HepG2 (cell line): ENCODE measurements around the gene MAP3K2. TPM values are rescaled to one million over a fixed set of nuclear protein-coding genes. Genes with fewer than 3 reads are reported as not detected.

ENCODE experiments used
- ARID3A ChIP-seq: IDR thresholded peaks from 2 replicates; pipeline ENCODE4 v1.6.1; 2012; ENCODE audit warnings: low read depth, low read length, improper control_type of control experiment
- ATF2 ChIP-seq: sonication (generic); formaldehyde crosslinking; IDR thresholded peaks from 2 replicates; pipeline ENCODE4 v1.4.0; 2020; ENCODE audit warnings: missing genetic modification reagents
- ATM ChIP-seq: fragments of 450-650 bp; IDR thresholded peaks from 2 replicates; pipeline ENCODE4 v1.7.1; 2017; ENCODE audit warnings: mild to moderate bottlenecking, borderline replicate concordance
- CCAR2 ChIP-seq: fragments of 200-400 bp; formaldehyde crosslinking; optimal IDR thresholded peaks from 2 replicates; pipeline ENCODE3; 2018; ENCODE audit warnings: low read depth, mild to moderate bottlenecking, low read length, moderate library complexity
- HOXA7 ChIP-seq: sonication (generic); formaldehyde crosslinking; IDR thresholded peaks from 2 replicates; pipeline ENCODE4 v1.8.1; 2022; ENCODE audit warnings: mild to moderate bottlenecking, missing genetic modification reagents, moderate library complexity
- ISX ChIP-seq: sonication (generic); formaldehyde crosslinking; conservative IDR thresholded peaks from 2 replicates; pipeline ENCODE4 v1.5.0; 2020; ENCODE audit warnings: missing genetic modification reagents
- JUN ChIP-seq: sonication (generic); formaldehyde crosslinking; IDR thresholded peaks from 2 replicates; pipeline ENCODE4 v1.4.0; 2020; ENCODE audit warnings: mild to moderate bottlenecking, missing genetic modification reagents
- JUND ChIP-seq: sonication (generic); formaldehyde crosslinking; IDR thresholded peaks from 2 replicates; pipeline ENCODE4 v1.8.0; 2022; ENCODE audit warnings: mild to moderate bottlenecking, missing genetic modification reagents
- KDM1A ChIP-seq: IDR thresholded peaks from 2 replicates; pipeline ENCODE4 v1.6.1; 2016; ENCODE audit warnings: missing compliant biosample characterization
- MEF2D ChIP-seq: sonication (generic); formaldehyde crosslinking; IDR thresholded peaks from 2 replicates; pipeline ENCODE4 v1.5.1; 2020; ENCODE audit warnings: mild to moderate bottlenecking, missing genetic modification reagents
- PHF21A ChIP-seq: sonication (generic); formaldehyde crosslinking; IDR thresholded peaks from 2 replicates; pipeline ENCODE4 v1.5.0; 2020; ENCODE audit warnings: mild to moderate bottlenecking, missing genetic modification reagents
- RCOR2 ChIP-seq: IDR thresholded peaks from 2 replicates; pipeline ENCODE4 v1.6.1; 2016; ENCODE audit warnings: missing biosample characterization, missing genetic modification reagents
- SOX5 ChIP-seq: IDR thresholded peaks from 2 replicates; pipeline ENCODE4 v1.6.1; 2016; ENCODE audit warnings: borderline replicate concordance
- ZNF101 ChIP-seq: sonication (generic); formaldehyde crosslinking; IDR thresholded peaks from 2 replicates; pipeline ENCODE4 v1.4.0; 2020; ENCODE audit warnings: mild to moderate bottlenecking, low read depth, missing genetic modification reagents, borderline replicate concordance
- ZNF274 ChIP-seq: sonication (generic); formaldehyde crosslinking; IDR thresholded peaks from 2 replicates; pipeline ENCODE4 v1.5.1; 2020; ENCODE audit warnings: mild to moderate bottlenecking, missing genetic modification reagents
- ZNF468 ChIP-seq: sonication (generic); formaldehyde crosslinking; IDR thresholded peaks from 2 replicates; pipeline ENCODE4 v1.8.0; 2022; ENCODE audit warnings: mild to moderate bottlenecking, moderate library complexity, missing genetic modification reagents
- ZNF546 ChIP-seq: sonication (generic); formaldehyde crosslinking; conservative IDR thresholded peaks from 2 replicates; pipeline ENCODE4 v1.8.1; 2023; ENCODE audit warnings: mild to moderate bottlenecking, missing genetic modification reagents
- ZNF713 ChIP-seq: sonication (generic); formaldehyde crosslinking; IDR thresholded peaks from 2 replicates; pipeline ENCODE4 v1.4.0; 2020; ENCODE audit warnings: mild to moderate bottlenecking, missing genetic modification reagents
- ZSCAN12 ChIP-seq: sonication (generic); formaldehyde crosslinking; IDR thresholded peaks from 2 replicates; pipeline ENCODE4 v1.9.0; 2021; ENCODE audit warnings: mild to moderate bottlenecking, missing genetic modification reagents
- polyA plus RNA-seq, 8 experiments: library from polyadenylated mRNA; depleted of rRNA in 3 of 8; stranded (reverse) in 7 of 8; unstranded in 1 of 8; fragments of >200 nt; fragmentation: Illumina TruSeq in 4 of 8; extraction: Trizol in 4 of 8; gene quantifications; 2 replicates each; pipeline versions ENCODE4 v1.2.1 to v1.2.3, GENCODE V29; 2011 to 2016; ENCODE audit warnings: low read depth in 4 of 8, missing spikeins in 1 of 8, mixed read lengths in 1 of 8; ENCODE audit not compliant: insufficient read depth in 1 of 8
- total RNA-seq, 5 experiments: library from RNA; depleted of rRNA; stranded (reverse); fragments of >200 nt; fragmentation: Illumina TruSeq; extraction: Trizol; gene quantifications; 2 replicates each; pipeline ENCODE4 v1.2.3, GENCODE V29; 2016; ENCODE audit warnings: low read depth in 1 of 5
- TF ChIP-seq, protein P1 (sequence below): sonication (generic); formaldehyde crosslinking; IDR thresholded peaks from 2 replicates; pipeline ENCODE4 v1.4.0; 2020; ENCODE audit warnings: missing genetic modification reagents
- TF ChIP-seq, protein P2 (sequence below): sonication (generic); formaldehyde crosslinking; conservative IDR thresholded peaks from 2 replicates; pipeline ENCODE4 v1.8.0; 2022; ENCODE audit warnings: low read depth, missing genetic modification reagents
- TF ChIP-seq, protein P3 (sequence below): sonication (generic); IDR thresholded peaks from 2 replicates; pipeline ENCODE4 v1.6.1; 2016; ENCODE audit warnings: low read depth, borderline replicate concordance

MAP3K2 gene
- total and polyA plus RNA-seq, 2 of the 13 experiments (the other 11 are each of a cell fraction or from before 2014, with no cell fraction given): 12.2 to 37.2 TPM

DNA sequence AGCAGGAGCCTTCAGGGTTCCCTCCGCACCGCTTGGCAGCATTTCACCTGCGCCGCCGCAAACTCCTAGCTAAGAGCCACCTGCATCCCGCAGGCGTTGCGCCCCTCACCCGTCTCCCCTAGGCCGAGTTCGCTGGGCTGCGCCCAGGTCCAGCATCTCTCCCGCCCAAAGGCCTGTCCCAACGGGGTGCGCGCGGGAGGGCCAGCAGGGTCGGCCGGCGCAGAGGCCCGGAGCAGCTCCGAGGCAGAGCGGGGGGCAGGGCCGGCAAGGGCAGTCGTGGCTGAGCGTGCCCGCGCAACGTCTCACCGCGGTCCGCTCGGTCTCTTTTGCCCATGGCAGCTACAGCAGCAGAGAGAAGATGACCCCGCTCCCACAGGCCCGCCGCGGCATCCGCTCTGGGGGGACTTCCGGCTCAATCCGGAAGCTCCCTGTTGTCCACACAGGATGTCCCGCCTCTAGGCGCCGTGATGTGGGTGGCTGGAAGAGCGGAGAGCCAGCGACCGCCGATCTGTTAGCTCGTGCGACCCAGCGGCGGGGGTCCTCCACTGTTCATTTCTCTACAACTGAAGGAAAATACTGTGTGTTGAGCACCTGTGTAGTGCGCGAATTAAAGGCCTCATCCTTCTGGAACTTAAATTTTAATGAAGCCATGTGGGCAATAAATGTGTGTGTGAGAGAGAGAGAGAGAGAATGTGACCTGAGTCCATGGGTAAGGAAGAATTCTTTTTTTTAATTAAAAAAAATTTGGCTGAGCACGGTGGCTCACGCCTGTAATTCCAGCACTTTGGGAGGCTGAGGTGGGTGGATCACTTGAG lies 93.8 kb downstream of the MAP3K2 start, which contains the start of gene ERCC3 (continued):
- TF ChIP-seq ATF2 (CRISPR knock-in tag) (peak; percentile 79), SOX5 (CRISPR knock-in tag) (peak; percentile 54; the same call in 1 of the 2 replicates), CCAR2 (no peak), HOXA7 (CRISPR knock-in tag) (no peak), MEF2D (CRISPR knock-in tag) (peak; percentile 73), JUN (CRISPR knock-in tag) (peak; percentile 55; the same call in 1 of the 2 replicates), ZNF274 (CRISPR knock-in tag) (peak; percentile 93), ATM (no peak), ZNF713 (CRISPR knock-in tag) (peak; percentile 93), ZNF101 (CRISPR knock-in tag) (0 out of 2 replicates have a peak, but pooled peaks have one; percentile 90), ZNF468 (no peak), ZNF546 (CRISPR knock-in tag) (peak; percentile 96), ARID3A (no peak), KDM1A (no peak), ISX (no peak), ZSCAN12 (CRISPR knock-in tag) (peak; percentile 51; the same call in 1 of the 2 replicates), JUND (CRISPR knock-in tag) (no peak), PHF21A (CRISPR knock-in tag) (peak; percentile 63; the same call in 1 of the 2 replicates), RCOR2 (CRISPR knock-in tag) (no peak)
- TF ChIP-seq, protein P1, sequence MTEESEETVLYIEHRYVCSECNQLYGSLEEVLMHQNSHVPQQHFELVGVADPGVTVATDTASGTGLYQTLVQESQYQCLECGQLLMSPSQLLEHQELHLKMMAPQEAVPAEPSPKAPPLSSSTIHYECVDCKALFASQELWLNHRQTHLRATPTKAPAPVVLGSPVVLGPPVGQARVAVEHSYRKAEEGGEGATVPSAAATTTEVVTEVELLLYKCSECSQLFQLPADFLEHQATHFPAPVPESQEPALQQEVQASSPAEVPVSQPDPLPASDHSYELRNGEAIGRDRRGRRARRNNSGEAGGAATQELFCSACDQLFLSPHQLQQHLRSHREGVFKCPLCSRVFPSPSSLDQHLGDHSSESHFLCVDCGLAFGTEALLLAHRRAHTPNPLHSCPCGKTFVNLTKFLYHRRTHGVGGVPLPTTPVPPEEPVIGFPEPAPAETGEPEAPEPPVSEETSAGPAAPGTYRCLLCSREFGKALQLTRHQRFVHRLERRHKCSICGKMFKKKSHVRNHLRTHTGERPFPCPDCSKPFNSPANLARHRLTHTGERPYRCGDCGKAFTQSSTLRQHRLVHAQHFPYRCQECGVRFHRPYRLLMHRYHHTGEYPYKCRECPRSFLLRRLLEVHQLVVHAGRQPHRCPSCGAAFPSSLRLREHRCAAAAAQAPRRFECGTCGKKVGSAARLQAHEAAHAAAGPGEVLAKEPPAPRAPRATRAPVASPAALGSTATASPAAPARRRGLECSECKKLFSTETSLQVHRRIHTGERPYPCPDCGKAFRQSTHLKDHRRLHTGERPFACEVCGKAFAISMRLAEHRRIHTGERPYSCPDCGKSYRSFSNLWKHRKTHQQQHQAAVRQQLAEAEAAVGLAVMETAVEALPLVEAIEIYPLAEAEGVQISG (CRISPR knock-in tag): peak; percentile 96
- TF ChIP-seq, protein P2, sequence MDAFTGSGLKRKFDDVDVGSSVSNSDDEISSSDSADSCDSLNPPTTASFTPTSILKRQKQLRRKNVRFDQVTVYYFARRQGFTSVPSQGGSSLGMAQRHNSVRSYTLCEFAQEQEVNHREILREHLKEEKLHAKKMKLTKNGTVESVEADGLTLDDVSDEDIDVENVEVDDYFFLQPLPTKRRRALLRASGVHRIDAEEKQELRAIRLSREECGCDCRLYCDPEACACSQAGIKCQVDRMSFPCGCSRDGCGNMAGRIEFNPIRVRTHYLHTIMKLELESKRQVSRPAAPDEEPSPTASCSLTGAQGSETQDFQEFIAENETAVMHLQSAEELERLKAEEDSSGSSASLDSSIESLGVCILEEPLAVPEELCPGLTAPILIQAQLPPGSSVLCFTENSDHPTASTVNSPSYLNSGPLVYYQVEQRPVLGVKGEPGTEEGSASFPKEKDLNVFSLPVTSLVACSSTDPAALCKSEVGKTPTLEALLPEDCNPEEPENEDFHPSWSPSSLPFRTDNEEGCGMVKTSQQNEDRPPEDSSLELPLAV (CRISPR knock-in tag): no peak
- TF ChIP-seq, protein P3, sequence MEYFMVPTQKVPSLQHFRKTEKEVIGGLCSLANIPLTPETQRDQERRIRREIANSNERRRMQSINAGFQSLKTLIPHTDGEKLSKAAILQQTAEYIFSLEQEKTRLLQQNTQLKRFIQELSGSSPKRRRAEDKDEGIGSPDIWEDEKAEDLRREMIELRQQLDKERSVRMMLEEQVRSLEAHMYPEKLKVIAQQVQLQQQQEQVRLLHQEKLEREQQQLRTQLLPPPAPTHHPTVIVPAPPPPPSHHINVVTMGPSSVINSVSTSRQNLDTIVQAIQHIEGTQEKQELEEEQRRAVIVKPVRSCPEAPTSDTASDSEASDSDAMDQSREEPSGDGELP: no peak
